Fibroblast of skin of right quadriceps (primary cell): ENCODE results near the gene CD2.

ENCODE experiments used
- DNase-seq: peaks from one replicate; pipeline ENCODE4 v3.0.0-alpha.2; 2013

The CD2 gene

DNA sequence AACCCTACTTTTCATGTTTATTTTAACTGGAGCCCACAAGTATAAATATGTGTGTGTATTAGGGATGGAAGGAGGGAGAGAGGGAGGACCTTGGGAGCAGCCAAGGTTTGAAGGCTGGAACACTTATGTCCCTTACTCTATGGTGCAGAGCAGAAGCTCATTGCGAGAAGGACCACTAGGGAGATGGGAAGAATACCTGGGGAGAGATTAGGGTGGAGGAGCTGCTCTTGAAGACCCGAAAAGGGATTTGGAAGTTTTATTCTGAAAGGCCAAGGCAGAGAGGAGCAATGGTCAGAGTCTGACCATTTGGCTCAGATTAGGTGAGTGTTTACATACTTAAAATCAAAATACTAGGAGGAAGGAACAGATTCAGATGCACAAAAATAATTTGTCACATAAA is 8.1 kb downstream of the CD2 start:
- DNase-seq = no peak

DNA sequence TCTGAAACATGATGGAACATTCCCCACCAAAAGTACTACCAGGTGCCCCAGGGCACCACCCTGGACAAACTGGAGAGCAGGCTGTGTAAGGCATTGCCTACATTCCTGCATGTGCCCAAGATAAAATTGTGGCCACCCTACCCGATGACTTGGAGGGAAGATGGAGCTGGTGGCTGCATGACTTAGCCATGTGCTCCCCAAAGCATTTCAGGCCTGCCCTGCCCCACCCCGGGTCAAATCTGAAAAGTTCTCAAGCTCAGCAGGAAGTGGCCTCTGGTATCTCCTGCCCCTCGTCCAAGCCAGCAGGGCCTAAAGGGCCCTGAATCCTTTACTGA is 8.5 kb downstream of the CD2 start:
- no peak for DNase-seq

DNA sequence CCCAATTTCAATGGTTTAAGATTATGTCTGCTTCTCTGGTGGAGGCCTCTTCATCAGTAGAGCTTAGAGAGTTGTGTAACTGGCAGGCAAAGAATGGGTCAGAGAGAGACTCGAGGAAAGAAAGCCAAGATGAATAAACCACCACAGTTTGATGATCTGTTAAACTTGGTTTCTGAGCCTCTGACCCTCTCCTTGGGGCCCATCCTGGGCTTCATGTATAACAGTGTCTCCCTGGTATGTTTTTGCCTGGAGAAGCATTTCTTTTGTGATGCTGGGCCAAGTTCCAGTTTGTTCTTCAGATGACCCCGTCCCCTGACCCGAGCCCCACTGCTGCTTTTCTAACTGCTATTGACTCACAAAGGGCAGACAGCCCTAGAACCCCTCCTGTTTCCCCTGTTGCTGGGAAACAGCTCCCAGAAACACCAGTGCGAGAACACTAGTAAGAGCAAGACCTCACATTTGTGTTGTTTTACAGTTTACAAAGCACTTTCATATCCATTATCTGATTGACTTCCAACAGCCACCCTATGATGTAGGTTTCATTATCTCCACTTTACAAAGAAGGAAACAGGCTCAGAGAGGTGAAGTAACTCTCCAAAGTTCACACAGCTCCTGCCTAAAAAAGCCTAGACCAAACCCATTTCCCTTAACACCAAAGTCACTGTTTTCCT is 9.0 kb downstream of the CD2 start:
- DNase-seq = peak; percentile 5

DNA sequence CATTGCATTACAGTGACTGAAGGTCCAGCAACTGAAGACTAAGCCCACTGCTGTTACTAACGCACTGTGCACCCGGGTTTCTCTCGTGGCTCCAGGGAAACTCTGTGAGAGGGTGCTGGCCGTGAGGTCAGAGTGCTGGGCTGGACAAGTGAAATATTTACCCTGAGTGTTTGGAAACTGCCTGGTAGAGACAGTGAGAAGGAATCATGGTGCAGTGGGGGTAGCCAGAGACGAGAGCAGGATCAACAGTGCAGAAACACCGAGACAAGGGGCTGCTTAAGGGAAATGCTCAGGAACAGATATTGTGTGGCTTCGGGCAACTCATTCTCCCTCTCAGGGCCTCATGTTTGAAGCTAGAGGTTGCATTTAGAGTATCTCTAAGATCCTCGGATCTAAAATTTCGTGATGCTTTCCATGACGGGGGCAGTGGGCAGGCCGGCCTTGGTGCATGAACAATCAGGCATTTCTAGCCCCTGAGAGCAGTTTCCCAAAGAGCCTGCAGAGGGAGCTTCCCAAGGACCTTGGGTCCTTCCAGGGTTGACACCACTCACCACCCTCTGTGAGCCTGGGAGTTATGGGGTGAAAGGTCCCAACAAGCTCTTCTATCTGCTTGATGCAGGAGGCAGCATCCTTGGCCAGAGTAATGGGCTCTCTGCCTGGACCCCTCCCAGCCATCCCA is 9.7 kb downstream of the CD2 start:
- no peak for DNase-seq

DNA sequence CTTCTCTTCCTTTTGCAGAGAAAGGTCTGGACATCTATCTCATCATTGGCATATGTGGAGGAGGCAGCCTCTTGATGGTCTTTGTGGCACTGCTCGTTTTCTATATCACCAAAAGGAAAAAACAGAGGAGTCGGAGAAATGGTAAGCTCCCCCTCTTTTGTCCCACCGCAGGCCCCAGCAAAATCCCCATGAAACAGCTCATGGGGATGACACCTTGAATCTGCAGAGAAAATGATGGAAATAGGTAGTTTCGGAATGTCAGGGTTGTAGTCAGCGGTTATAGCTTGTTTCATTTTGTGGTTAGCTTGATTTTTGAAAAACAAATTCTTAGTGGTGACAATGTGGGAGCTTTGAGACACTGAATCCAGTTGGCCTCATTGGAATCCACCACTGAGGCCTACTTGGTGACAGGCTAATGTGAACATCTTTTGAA is 10.3 kb downstream of the CD2 start:
- no peak for DNase-seq

DNA sequence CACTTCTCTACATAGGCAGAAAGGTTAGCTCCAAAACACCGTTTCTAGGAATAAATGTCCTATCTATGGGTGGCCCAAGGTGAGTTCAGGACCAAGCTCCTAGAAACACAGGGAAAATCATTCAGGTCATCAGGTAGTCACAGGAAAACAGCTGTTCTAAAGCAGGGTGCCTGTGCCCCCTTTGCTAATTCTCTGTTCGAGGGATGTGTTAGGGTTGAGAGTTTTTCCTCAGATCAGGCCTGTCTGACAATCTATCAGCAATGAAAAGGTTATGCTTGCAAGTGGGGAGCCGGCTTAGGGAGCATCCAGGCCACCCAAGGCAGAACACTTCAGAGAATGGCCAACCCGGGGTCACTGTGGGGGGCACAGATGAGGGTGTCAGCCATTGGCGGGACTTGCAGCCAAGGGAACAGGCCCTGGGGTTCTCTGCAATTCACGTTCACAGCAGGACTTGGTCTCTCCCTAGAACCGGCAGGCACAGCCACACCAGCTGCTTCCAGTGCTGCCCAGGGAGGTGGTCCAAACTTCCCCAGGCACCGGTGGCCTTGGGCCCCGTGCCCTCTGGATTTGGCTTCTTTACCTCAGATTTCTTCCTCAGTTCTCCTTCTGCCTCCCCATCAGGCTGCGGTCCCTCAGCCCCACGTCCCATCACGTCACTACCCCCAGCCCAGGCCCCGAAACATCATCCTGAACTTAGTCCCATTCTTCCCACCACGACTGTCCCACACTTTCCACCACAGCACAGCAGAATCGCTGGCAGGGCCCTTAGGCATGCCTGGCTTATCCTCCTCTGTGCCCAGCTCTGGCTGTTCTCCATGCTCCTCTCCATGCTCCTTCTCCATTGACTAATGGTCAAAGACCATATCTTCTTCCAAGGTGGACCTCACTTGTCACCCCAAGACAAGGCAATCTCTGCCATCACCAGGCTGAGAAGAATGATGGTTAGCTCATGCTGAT is 11.0 kb downstream of the CD2 start:
- no peak for DNase-seq

DNA sequence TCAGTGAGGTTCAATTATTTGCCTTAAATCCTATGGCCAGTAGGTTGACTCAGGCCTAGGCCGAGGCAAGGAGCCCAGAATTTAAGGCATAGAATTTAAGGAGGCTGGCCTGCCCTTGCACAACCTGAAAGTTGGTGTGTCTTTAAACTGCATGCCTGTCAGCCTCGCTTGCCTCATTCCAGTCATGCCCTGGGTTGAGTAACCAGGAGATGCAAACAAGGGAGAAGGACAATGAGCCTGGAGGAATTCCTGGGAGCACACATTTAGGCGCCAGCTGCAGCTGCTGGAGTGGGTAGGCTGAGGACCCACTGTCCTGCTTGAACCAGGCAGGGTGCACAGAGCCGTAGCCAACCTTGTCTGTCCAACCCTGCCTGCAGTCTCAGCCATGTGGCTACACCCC is 11.7 kb downstream of the CD2 start:
- DNase-seq = peak; percentile 35

DNA sequence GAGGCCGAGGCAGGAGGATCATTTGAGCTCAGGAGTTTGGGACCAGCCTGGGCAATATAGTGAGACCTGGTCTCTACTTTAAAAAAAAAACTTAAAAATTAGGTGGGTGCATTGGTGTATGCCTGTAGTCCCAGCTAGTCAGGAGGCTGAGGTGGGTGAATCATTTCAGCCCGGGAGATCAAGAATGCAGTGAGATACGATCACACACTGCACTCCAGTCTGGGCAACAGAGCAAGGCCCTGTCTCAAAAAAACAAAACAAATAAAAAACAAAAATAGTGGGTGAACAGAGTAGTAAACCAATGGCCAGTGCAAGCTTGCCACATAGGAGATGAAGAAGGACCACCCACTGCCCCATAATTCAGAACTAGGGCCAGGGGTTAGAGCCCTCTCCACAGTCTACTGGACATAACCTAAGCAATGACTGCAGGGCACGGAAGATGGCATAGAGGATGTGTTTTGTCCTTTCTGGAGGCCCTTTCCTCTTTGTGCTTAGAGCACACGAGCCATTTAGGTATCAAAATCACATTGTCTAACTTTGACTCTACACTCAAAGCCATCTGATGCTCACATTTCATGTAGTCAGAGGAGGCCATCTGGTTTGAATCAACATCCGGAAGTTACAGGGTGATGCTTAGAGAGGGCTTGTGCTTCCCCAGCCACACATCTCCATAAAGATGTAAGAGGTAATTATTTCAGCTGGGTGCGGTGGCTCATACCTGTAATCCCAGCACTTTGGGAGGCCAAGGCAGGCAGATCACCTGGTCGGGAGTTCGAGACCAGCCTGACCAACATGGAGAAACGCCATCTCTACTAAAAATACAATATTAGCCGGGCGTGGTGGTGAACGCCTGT is 12.6 kb downstream of the CD2 start:
- peak; percentile 79 for DNase-seq

DNA sequence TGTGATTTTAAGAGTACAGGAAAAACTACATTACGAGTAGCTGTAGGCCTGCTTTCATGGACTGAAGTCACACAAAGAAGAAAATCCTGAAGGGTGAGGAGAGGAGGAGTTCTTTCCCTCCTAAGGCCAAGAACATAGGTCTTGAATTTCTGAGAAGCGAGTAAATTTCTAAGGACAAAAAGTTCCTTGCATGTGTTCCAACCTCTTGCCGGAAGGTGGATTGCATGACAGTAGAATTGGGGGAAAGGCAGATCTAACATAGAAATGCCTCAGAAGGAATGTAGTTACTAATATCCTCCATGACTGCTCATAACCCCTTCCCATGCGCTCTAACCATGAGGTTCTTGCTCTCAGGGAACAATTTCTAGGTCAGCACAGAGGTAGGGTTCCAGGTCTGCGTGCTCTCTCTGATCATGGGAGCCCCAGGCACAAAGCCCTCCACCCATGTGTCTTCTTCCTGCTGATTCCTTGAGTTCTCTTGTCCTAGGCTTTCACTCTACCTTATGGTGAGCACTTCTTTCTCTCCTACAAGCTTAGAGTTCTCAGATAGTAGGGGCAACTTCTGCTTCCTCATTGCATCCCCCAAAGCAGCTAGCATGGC is 13.7 kb downstream of the CD2 start:
- DNase-seq = peak; percentile 10

DNA sequence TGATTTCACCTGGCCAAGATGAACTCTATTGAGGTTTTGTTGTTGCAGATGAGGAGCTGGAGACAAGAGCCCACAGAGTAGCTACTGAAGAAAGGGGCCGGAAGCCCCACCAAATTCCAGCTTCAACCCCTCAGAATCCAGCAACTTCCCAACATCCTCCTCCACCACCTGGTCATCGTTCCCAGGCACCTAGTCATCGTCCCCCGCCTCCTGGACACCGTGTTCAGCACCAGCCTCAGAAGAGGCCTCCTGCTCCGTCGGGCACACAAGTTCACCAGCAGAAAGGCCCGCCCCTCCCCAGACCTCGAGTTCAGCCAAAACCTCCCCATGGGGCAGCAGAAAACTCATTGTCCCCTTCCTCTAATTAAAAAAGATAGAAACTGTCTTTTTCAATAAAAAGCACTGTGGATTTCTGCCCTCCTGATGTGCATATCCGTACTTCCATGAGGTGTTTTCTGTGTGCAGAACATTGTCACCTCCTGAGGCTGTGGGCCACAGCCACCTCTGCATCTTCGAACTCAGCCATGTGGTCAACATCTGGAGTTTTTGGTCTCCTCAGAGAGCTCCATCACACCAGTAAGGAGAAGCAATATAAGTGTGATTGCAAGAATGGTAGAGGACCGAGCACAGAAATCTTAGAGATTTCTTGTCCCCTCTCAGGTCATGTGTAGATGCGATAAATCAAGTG is 14.3 kb downstream of the CD2 start:
- no peak for DNase-seq

DNA sequence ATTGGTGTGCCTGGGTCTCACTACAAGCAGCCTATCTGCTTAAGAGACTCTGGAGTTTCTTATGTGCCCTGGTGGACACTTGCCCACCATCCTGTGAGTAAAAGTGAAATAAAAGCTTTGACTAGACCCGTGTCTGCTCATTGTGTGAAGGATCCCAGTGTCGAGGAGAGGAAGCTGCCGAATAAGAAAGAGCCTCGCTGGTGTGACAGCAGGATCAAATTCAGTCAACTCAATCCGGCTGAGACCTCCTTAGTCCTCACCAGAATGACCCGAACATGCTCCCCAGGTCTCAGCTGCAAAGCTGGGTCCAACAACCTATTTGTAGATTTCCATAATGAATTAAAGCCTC is 14.8 kb downstream of the CD2 start:
- DNase-seq = no peak

DNA sequence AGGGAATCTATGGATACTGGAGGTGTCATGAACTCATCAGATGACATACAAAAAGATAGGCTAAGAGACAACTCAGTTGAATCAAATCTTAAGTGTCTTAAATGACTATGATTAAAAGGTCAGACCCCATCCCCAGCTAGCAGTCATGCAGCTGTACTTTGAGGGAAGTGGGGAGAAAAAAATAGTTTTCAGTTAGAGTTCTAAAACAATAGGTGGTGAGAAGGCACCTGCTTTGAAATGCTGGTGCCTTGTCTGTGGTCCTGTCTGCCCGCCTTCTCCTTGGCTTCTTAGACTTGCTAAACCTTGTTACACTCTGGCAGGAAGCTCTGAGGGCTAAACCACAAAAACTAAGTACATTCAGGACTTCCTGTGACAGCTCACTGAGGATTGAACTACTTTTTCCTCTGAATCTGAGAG is 15.3 kb downstream of the CD2 start:
- DNase-seq = peak; percentile 60

DNA sequence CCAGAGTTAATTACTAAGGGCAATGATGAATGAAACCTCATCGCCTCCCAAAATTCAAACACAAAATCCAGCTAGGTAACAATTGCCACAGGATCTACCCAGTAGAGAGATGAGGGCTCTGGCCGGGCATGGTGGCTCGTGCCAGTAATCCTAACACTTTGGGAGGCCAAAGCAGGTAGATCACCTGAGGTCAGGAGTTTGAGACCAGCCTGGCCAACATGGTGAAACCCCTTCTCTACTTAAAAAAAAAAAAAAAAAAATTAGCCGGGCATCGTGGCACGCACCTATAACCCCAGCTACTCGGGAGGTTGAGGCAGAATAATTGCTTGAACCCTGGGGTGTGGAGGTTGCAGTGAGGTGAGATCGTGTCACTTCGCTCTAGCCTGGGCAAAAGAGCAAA is 15.8 kb downstream of the CD2 start:
- DNase-seq = no peak

DNA sequence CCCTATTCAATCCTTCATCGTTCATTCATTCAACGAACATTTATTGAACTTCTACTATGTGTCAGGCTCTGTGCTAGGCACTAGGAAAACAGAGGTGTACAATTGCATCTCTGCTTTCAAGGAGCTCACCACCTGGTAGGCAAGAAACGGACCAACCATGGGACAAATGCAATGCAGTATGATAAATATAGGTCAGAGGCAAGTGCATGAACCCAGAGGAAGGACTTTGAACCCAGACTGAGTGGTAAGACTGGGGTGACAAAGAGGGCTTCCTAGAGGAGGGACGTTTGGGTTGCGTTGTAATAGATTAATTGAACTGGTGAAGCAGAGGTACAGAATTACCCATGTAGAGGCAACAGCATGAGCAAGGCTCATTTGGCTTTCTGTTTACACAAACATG is 16.4 kb downstream of the CD2 start:
- DNase-seq = no peak

DNA sequence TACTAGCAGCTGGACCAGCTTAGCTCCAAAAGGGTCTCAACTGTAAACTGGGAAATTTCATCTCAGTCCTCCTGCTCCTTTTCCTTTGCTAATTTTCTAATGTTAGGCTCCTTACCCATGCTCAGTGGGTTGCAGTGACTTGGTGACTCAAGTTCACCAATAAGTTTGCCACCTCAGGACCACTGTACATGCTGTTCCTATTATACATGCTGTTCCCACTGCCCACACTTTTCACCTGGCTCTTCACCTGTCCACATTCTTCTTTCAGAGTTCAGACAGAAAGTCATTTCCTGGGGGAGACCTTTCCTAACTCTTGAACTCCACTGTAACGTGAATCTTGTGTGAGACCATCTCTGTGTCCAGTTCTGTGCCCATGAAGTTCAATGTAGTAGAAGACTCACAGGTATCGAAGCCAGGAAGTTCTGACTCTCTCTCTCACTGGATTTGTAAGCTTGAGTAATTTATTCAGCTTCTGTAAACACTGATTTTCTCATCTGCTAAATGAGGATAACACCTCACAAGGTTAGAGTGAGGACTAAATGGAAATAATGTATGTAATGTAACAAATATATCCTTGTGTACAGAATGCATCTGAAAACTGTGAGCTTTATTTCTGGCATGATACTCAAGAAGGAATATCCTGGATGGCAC is 17.9 kb downstream of the CD2 start:
- no peak for DNase-seq

DNA sequence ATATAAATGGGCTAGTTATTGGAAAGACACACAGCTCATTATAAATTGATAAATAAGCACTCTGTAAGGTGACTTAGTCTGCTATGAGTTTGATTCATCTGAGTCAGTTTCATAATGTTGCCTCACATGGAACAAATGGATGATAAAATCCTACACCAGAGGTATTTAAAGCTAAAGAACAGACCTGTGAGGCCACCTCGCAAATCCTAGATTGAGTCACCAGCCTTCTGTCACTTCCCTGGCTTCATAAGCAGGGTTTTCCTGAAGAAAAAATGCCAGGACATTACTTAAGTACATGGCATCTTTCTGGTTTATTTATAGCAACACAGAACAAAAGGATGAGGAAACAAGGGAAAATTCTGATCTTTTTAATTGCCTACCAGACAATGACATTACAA is 18.4 kb downstream of the CD2 start:
- DNase-seq = peak; percentile 50

DNA sequence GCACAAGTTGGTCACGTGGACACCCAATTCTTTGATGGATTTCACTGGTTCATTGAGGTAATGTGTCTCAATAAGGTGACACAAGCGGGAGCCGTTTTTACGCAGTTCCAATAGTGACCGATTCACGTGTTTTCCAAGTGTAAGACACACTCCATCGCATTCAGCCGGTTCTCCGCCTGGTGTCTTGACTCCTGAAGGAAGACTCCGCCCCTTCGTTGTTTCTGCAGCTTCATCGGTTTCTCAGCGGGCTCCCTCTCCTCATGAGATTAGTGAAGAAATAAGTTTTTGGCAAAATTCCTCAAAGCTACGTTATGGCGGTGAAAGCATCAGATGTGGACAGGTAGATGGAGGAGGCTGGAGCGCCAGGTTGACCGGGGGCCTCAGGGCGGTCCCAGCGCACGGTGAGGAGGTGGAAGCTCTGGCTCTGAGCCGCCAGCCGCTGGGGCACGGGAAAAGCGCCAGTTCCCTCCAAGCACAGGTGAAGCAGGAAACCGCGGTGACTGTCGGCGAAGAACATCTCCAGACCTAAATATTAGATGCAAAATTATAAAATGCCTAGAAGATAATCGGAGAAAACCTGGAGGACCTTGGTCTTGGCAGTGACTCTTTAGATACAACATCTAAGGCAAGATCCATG is 21.0 kb downstream of the CD2 start:
- DNase-seq = no peak

DNA sequence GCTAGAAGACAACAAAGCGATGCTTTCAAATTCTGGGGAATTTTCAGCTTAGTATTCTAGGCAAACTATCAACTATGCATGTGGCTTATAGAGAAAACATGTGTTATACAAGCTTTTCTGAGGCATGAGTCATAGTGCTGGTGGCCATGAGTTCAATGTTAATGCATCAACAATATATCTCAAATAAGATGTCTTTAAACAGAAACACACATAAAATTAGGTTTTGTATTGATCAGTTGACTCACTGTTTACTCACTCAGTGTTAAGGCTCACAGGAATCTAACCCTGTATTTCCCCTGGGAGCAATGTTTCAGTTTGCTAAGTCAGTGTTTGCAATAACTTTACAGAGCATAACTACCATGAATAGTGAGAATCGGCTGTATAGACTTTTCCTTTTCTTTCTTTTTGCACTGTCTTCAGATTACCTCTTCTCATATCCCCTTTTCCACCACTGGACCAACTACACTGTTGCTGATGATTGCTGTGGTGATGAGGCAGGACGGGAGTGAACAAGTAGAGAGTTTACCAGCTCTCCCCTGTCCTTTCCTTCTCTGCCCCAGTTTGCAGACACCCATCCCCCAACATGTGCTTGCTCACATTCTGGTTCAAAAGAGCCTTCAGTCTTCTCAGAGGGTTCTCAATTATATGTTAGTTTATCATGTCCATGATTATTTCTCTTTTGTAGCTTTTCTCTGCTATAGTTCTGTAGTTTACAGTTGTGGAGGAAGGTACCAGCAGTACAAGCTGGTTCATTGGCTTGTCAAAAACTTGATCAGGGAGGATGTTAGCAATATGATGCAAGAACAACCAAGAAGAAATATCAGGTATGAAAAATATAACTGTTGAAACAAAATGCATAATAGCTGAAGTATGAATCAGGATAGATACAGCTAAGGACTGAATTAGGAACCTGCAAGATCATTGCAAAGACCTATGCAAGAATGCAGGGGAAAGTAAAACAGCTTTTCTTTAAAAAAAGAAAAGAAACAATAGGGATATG is 23.9 kb downstream of the CD2 start:
- DNase-seq = peak; percentile 95

DNA sequence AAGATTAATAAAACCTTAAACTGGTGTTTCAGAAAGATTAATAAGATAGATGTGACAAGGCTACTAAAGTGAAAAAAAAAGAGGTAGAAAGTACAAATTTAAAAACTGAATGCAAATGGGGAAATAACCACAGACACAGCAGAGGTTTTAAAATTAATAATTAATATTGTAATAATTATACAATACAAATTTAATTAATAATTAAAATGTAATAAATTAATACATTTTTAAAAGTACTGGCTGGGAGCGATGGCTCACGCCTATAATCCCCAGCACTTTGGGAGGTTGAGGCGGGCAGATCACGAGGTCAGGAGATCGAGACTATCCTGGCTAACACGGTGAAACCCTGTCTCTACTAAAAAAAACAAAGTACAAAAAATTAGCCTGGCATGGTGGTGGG is 26.8 kb downstream of the CD2 start:
- no peak for DNase-seq

DNA sequence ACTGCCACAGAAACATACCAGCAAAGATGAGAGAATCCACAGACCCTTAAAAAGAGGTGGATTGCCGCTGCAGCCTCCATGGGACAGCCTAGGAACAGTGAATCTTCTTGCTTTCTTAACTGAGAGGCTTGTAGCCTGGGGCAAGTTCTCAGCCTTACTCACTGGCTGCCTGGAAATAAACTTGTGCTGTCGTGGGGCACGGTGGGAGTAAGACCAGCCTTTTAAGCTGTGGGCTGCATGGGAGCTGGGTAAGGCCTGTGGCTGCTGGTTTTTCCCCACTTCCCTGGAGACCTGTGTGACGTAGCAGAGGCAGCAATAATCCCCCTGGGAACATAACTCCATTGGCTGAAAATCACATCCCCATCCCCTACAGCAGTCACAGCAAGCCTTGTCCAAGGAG is 30.8 kb downstream of the CD2 start:
- no peak for DNase-seq
